CMK (cell line): Measurements from ENCODE around the gene ADPRH.

Experiments
- DNase-seq: peaks from one replicate; pipeline ENCODE4 v3.0.0-alpha.2; 2010; ENCODE audit warnings: low read depth

ADPRH gene

GRCh38 chr3:119597548-119598288 is 18.4 kb downstream of the ADPRH start, which contains the start of gene PLA1A:
Gene PLA1A (plus strand): TSS chr3:119597885. CDS start chr3:119597914, 29 bp downstream.
- no peak for DNase-seq

- no peak for DNase-seq
Measured at GRCh38 chr3:119598410-119599098, 19.3 kb downstream of the ADPRH start.

- DNase-seq = no peak
Measured at GRCh38 chr3:119599558-119600174, 20.4 kb downstream of the ADPRH start.

GRCh38 chr3:119600732-119601131 is 21.4 kb downstream of the ADPRH start:
- no peak for DNase-seq

- DNase-seq = no peak
Measured at GRCh38 chr3:119601154-119601553, 21.9 kb downstream of the ADPRH start.

GRCh38 chr3:119602676-119603075 is 23.4 kb downstream of the ADPRH start:
- no peak for DNase-seq

GRCh38 chr3:119604878-119605277 is 25.6 kb downstream of the ADPRH start:
- DNase-seq = no peak

GRCh38 chr3:119608405-119609000 is 29.2 kb downstream of the ADPRH start:
- no peak for DNase-seq

GRCh38 chr3:119609301-119609700 is 30.0 kb downstream of the ADPRH start:
- DNase-seq = no peak

GRCh38 chr3:119611664-119612063 is 32.4 kb downstream of the ADPRH start:
- no peak for DNase-seq

- no peak for DNase-seq
Measured at GRCh38 chr3:119613201-119613600, 33.9 kb downstream of the ADPRH start.

- DNase-seq = no peak
Measured at GRCh38 chr3:119613872-119614271, 34.6 kb downstream of the ADPRH start.

GRCh38 chr3:119616056-119616455 is 36.8 kb downstream of the ADPRH start:
- no peak for DNase-seq

- DNase-seq = no peak
Measured at GRCh38 chr3:119619094-119619493, 39.8 kb downstream of the ADPRH start.

- no peak for DNase-seq
Measured at GRCh38 chr3:119620899-119621298, 41.6 kb downstream of the ADPRH start.

GRCh38 chr3:119624002-119624720 is 44.9 kb downstream of the ADPRH start:
- DNase-seq = no peak

- no peak for DNase-seq
Measured at GRCh38 chr3:119625451-119626153, 46.3 kb downstream of the ADPRH start.

GRCh38 chr3:119626196-119626595 is 46.9 kb downstream of the ADPRH start:
- no peak for DNase-seq

- no peak for DNase-seq
Measured at GRCh38 chr3:119627461-119627860, 48.2 kb downstream of the ADPRH start.

- no peak for DNase-seq
Measured at GRCh38 chr3:119628390-119628789, 49.1 kb downstream of the ADPRH start.

GRCh38 chr3:119628816-119629445 is 49.6 kb downstream of the ADPRH start:
- DNase-seq = no peak
